ENCODE measurements around the gene C15orf39. TPM values are rescaled to one million over a fixed set of nuclear protein-coding genes. Genes with fewer than 3 reads are reported as not detected.

The C15orf39 gene
- 6.3 and 8.6 TPM in 2 replicates for total RNA-seq

GRCh38 chr15:75201616-75202250 lies at the start of gene C15orf39:
C15orf39 (plus strand) TSS chr15:75201882; CDS start chr15:75206049, 4,167 bp downstream.

GRCh38 chr15:75258034-75258433 lies 56.4 kb downstream of the C15orf39 start, which contains the start of gene GOLGA6C:
GOLGA6C (plus strand) TSS chr15:75258334; CDS start chr15:75258599, 265 bp downstream.

Other genes starting within 250 kb of the C15orf39 start
- 2.6 and 4.6 TPM in 2 replicates for gene RPP25, start 245.1 kb upstream of the C15orf39 start, total RNA-seq
- gene SCAMP5, start 206.3 kb upstream of the C15orf39 start, total RNA-seq, result 1.6 and 2.6 TPM in 2 replicates
- 7.3 and 7.4 TPM in 2 replicates for gene PPCDC, start 178.3 kb upstream of the C15orf39 start, total RNA-seq
- not detected in 2 replicates for gene GOLGA6C, start 56.5 kb downstream of the C15orf39 start, total RNA-seq
- not detected in 2 replicates for gene GOLGA6D, start 81.0 kb downstream of the C15orf39 start, total RNA-seq
- gene COMMD4, start 134.2 kb downstream of the C15orf39 start, total RNA-seq, result 30.3 and 40.2 TPM in 2 replicates
- 3.8 and 6.9 TPM in 2 replicates for gene NEIL1, start 145.2 kb downstream of the C15orf39 start, total RNA-seq
- gene MAN2C1, start 166.7 kb downstream of the C15orf39 start, total RNA-seq, result 113 and 184 TPM in 2 replicates
- gene SIN3A, start 249.8 kb downstream of the C15orf39 start, total RNA-seq, result 25.5 and 29.3 TPM in 2 replicates

All from smooth muscle cell of the pulmonary artery (primary cell).